Hepatocyte (in vitro differentiated cells): ENCODE results near the gene NUP133. TPM values are rescaled to one million over a fixed set of nuclear protein-coding genes. Genes with fewer than 3 reads are reported as not detected.

Source experiments
- DNase-seq: peaks from one replicate; pipeline ENCODE4 v3.0.0-alpha.2; 2016; ENCODE audit warnings: low spot score
- H2AFZ ChIP-seq: fragments of 200-600 bp; sonication (generic); 2 replicates; pipeline ENCODE4 v1.6.0; 2016; ENCODE audit warnings: antibody characterized with exemption, mild to moderate bottlenecking
- H3K27ac ChIP-seq: fragments of 200-600 bp; sonication (generic); 2 replicates; pipeline ENCODE4 v1.5.1; 2016; ENCODE audit warnings: mild to moderate bottlenecking
- H3K27me3 ChIP-seq: fragments of 200-600 bp; sonication (generic); 2 replicates; pipeline ENCODE4 v1.6.1; 2016
- H3K36me3 ChIP-seq: fragments of 200-600 bp; sonication (generic); replicated peaks from 2 replicates; pipeline ENCODE4 v1.5.1; 2016; ENCODE audit warnings: low read depth; ENCODE audit not compliant: insufficient read depth
- H3K4me1 ChIP-seq: fragments of 200-600 bp; sonication (generic); 2 replicates; pipeline ENCODE4 v1.5.1; 2016; ENCODE audit warnings: mild to moderate bottlenecking, moderate library complexity; ENCODE audit not compliant: insufficient read depth
- H3K4me2 ChIP-seq: fragments of 200-600 bp; sonication (generic); 2 replicates; pipeline ENCODE4 v1.6.0; 2016
- H3K4me3 ChIP-seq: fragments of 200-600 bp; sonication (generic); 2 replicates; pipeline ENCODE4 v1.5.1; 2016; ENCODE audit warnings: mild to moderate bottlenecking
- H3K79me2 ChIP-seq: fragments of 200-600 bp; sonication (generic); 2 replicates; pipeline ENCODE4 v1.6.0; 2017; ENCODE audit warnings: mild to moderate bottlenecking
- H3K9me2 ChIP-seq: fragments of 200-600 bp; sonication (generic); replicated peaks from 2 replicates; pipeline ENCODE4 v1.6.0; 2017; ENCODE audit warnings: mild to moderate bottlenecking; ENCODE audit not compliant: insufficient read depth
- H3K9me3 ChIP-seq: fragments of 200-600 bp; sonication (generic); 2 replicates; pipeline ENCODE4 v1.5.1; 2016; ENCODE audit warnings: low read depth, mild to moderate bottlenecking
- H4K20me1 ChIP-seq: fragments of 200-600 bp; sonication (generic); 2 replicates; pipeline ENCODE4 v1.6.0; 2016; ENCODE audit warnings: mild to moderate bottlenecking; ENCODE audit not compliant: insufficient read depth, poor library complexity, severe bottlenecking
- EZH2 ChIP-seq: fragments of 200-600 bp; sonication (generic); IDR thresholded peaks from 2 replicates; pipeline ENCODE4 v1.6.1; 2016; ENCODE audit warnings: antibody characterized with exemption, mild to moderate bottlenecking, borderline replicate concordance
- EZH2phosphoT487 ChIP-seq: fragments of 200-600 bp; sonication (generic); IDR thresholded peaks from one replicate; pipeline ENCODE4 v1.6.1; 2018; ENCODE audit warnings: antibody characterized with exemption, mild to moderate bottlenecking, low read depth, moderate library complexity; ENCODE audit not compliant: unreplicated experiment, severe bottlenecking
- WGBS: methylation state at CpG from one replicate; pipeline ENCODE4 v1.1.6; 2016; ENCODE audit warnings: low lambda C conversion rate; ENCODE audit errors: missing lambda C conversion rate; 5-methylcytosine and 5-hydroxymethylcytosine counted together
- polyA plus RNA-seq: library from polyadenylated mRNA; unstranded; fragments of >200 nt; fragmentation: Nextera tagmentation; extraction: Ambion mirVana; gene quantifications from 2 replicates; pipeline ENCODE4 v1.2.1, GENCODE V29; 2016
- total RNA-seq: library from RNA; depleted of rRNA; stranded (reverse); fragments of >200 nt; gene quantifications from 2 replicates; pipeline ENCODE4 v1.2.3, GENCODE V29; 2014
- TF ChIP-seq, protein P1 (sequence below): fragments of 200-600 bp; sonication (generic); IDR thresholded peaks from 2 replicates; pipeline ENCODE4 v1.5.1; 2016; ENCODE audit warnings: antibody characterized with exemption, mild to moderate bottlenecking; ENCODE audit not compliant: poor library complexity

Gene NUP133
- total RNA-seq (33.2 and 35.4 TPM in 2 replicates), polyA plus RNA-seq (14.9 and 18.8 TPM in 2 replicates)

DNA sequence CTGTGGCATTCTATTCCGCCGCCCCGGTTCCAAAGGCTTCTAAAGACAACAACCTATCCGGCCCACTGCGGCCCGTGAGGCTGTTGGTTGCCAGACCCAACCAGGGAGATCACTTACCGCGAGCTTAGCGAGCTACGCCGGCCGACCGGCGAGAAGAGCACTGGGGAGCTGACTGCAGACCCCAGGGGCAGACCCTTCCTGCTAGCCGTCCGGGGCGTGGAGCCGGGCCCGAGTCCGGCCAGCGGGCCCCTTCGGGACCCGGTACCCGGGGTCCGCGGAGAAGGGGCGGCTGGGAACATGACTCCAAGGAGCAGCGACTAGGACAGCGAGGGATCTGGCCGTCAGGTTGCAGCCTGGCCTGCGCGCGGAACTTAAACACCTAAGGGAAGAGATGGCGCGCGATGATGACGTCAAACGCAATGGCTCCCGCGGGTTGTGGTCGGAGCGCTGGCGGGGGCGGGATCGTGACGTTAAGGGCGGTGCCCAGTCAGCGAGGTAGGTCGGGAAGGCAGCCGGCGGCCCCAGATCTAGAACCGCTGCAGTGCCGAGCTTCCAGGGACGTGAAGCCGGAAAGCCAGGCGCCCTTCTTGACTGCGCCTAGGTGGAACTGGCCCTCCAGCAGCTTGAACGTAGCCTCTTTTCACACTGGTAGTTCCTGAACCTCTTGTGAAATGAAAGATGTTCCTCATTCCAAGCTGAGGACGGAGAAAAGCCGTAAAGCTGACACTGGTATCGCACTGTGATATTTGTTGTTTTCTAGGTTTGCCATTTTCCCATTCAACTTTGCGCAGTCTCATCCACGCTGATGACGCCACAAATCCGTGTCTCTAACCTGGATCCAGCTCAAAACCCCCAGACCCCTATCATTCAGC lies at the start of gene NUP133:
TSS of gene NUP133 (minus strand) at position 391 of the 872 bp plus-strand sequence. CDS start at position 299, 92 bp downstream.
- peak within 1 kb of the TSS; percentile 95 for H3K4me3 ChIP-seq
- peaks cover 19% of the 10 kb centered on the region for H3K4me1 ChIP-seq
- H3K36me3 ChIP-seq: no peaks in the 10 kb centered on the region
- 2% methylated on average over 61 of the region's 65 CpGs for WGBS
- peaks cover 3% of the 10 kb centered on the region for H4K20me1 ChIP-seq
- H3K27me3 ChIP-seq: no peaks in the 10 kb centered on the region
- H2AFZ ChIP-seq: peak within 1 kb of the TSS; percentile 82
- H3K9me2 ChIP-seq: no peaks in the 10 kb centered on the region
- peak within 1 kb of the TSS; percentile 93 for H3K4me2 ChIP-seq
- TF ChIP-seq EZH2phosphoT487 (no peak), EZH2 (no peak)
- TF ChIP-seq, protein P1, sequence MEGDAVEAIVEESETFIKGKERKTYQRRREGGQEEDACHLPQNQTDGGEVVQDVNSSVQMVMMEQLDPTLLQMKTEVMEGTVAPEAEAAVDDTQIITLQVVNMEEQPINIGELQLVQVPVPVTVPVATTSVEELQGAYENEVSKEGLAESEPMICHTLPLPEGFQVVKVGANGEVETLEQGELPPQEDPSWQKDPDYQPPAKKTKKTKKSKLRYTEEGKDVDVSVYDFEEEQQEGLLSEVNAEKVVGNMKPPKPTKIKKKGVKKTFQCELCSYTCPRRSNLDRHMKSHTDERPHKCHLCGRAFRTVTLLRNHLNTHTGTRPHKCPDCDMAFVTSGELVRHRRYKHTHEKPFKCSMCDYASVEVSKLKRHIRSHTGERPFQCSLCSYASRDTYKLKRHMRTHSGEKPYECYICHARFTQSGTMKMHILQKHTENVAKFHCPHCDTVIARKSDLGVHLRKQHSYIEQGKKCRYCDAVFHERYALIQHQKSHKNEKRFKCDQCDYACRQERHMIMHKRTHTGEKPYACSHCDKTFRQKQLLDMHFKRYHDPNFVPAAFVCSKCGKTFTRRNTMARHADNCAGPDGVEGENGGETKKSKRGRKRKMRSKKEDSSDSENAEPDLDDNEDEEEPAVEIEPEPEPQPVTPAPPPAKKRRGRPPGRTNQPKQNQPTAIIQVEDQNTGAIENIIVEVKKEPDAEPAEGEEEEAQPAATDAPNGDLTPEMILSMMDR: no peak
- peak; percentile 100 for DNase-seq
- H3K79me2 ChIP-seq: peaks cover 40% of the 10 kb centered on the region
- peak within 1 kb of the TSS; percentile 95 for H3K27ac ChIP-seq
- H3K9me3 ChIP-seq: no peaks in the 10 kb centered on the region

GRCh38 chr1:229557200-229557850 lies 49.2 kb upstream of the NUP133 start:
- H3K36me3 ChIP-seq: no peaks in the 10 kb centered on the region
- no peaks in the 10 kb centered on the region for H3K9me3 ChIP-seq
- peaks cover 12% of the 10 kb centered on the region for H4K20me1 ChIP-seq
- H3K27ac ChIP-seq: peak overlapping the region; percentile 92
- H3K9me2 ChIP-seq: no peaks in the 10 kb centered on the region
- H3K4me3 ChIP-seq: peak overlapping the region; percentile 56
- peak overlapping the region; percentile 80 for H2AFZ ChIP-seq
- peak; percentile 29 for DNase-seq
- WGBS: 45% methylated on average over 5 of the region's 5 CpGs
- TF ChIP-seq EZH2: no peak
- TF ChIP-seq, protein P1: no peak
- TF ChIP-seq EZH2phosphoT487: no peak
- no peaks in the 10 kb centered on the region for H3K27me3 ChIP-seq
- peaks cover 29% of the 10 kb centered on the region for H3K4me1 ChIP-seq
- peak overlapping the region; percentile 93 for H3K4me2 ChIP-seq
- peaks cover 56% of the 10 kb centered on the region for H3K79me2 ChIP-seq

- peak overlapping the region; percentile 93 for H3K4me2 ChIP-seq
- no peak for DNase-seq
- peaks cover 79% of the 10 kb centered on the region for H3K79me2 ChIP-seq
- no peak overlapping the region for H3K4me3 ChIP-seq
- H3K9me2 ChIP-seq: no peaks in the 10 kb centered on the region
- H3K36me3 ChIP-seq: no peaks in the 10 kb centered on the region
- H4K20me1 ChIP-seq: peaks cover 18% of the 10 kb centered on the region
- 74% methylated on average over 10 of the region's 10 CpGs for WGBS
- H2AFZ ChIP-seq: no peak overlapping the region
- H3K27ac ChIP-seq: no peak overlapping the region
- no peaks in the 10 kb centered on the region for H3K27me3 ChIP-seq
- no peaks in the 10 kb centered on the region for H3K9me3 ChIP-seq
- peaks cover 29% of the 10 kb centered on the region for H3K4me1 ChIP-seq
- TF ChIP-seq, protein P1: no peak
- no peak for TF ChIP-seq EZH2phosphoT487
- no peak for TF ChIP-seq EZH2
Observed at GRCh38 chr1:229554886-229555621, 46.9 kb upstream of the NUP133 start.
